HepG2 (cell line): ENCODE data around the gene VWA1. TPM values are rescaled to one million over a fixed set of nuclear protein-coding genes. Genes with fewer than 3 reads are reported as not detected.

Experiments
- FLYWCH1 ChIP-seq: sonication (generic); formaldehyde crosslinking; IDR thresholded peaks from 2 replicates; pipeline ENCODE4 v1.8.1; 2023; ENCODE audit warnings: mild to moderate bottlenecking, missing genetic modification reagents
- HMG20B ChIP-seq: conservative IDR thresholded peaks from 2 replicates; pipeline ENCODE4 v1.6.1; 2016; ENCODE audit warnings: missing genetic modification reagents, missing compliant biosample characterization
- HNRNPK ChIP-seq: fragments of 200-400 bp; formaldehyde crosslinking; IDR thresholded peaks from 2 replicates; pipeline ENCODE4 v1.6.1; 2018; ENCODE audit warnings: low read length, low read depth, moderate library complexity, mild to moderate bottlenecking; ENCODE audit not compliant: poor library complexity, severe bottlenecking
- MAFG ChIP-seq: sonication (generic); formaldehyde crosslinking; IDR thresholded peaks from 2 replicates; pipeline ENCODE4 v1.5.1; 2020; ENCODE audit warnings: mild to moderate bottlenecking, missing genetic modification reagents
- MEIS2 ChIP-seq: sonication (generic); formaldehyde crosslinking; IDR thresholded peaks from 2 replicates; pipeline ENCODE4 v1.9.0; 2021; ENCODE audit warnings: mild to moderate bottlenecking, missing genetic modification reagents
- NR2F1 ChIP-seq, 2 experiments: fragments of 450-650 bp in 1 of 2; formaldehyde crosslinking in 1 of 2; IDR thresholded peaks; 2 replicates each; pipeline versions ENCODE4 v1.5.0 to v1.6.1; 2016 to 2020; ENCODE audit warnings: mild to moderate bottlenecking in 1 of 2, missing compliant biosample characterization in 1 of 2, missing genetic modification reagents in 1 of 2, moderate library complexity in 1 of 2
- RFX3 ChIP-seq: IDR thresholded peaks from 2 replicates; pipeline ENCODE4 v1.6.1; 2016; ENCODE audit warnings: missing biosample characterization, missing genetic modification reagents
- ZFYVE20 ChIP-seq: sonication (generic); formaldehyde crosslinking; IDR thresholded peaks from 2 replicates; pipeline ENCODE4 v1.8.0; 2023; ENCODE audit warnings: low read depth, mild to moderate bottlenecking, moderate library complexity, missing genetic modification reagents, borderline replicate concordance
- ZNF451 ChIP-seq: sonication (generic); formaldehyde crosslinking; IDR thresholded peaks from 2 replicates; pipeline ENCODE4 v1.5.0; 2020; ENCODE audit warnings: mild to moderate bottlenecking, missing genetic modification reagents
- ZNF614 ChIP-seq: IDR thresholded peaks from 2 replicates; pipeline ENCODE4 v1.6.1; 2018; ENCODE audit warnings: missing biosample characterization, missing genetic modification reagents, inconsistent platforms, borderline replicate concordance
- polyA plus RNA-seq, 8 experiments: library from polyadenylated mRNA; depleted of rRNA in 3 of 8; stranded (reverse) in 7 of 8; unstranded in 1 of 8; fragments of >200 nt; fragmentation: Illumina TruSeq in 4 of 8; extraction: Trizol in 4 of 8; gene quantifications; 2 replicates each; pipeline versions ENCODE4 v1.2.1 to v1.2.3, GENCODE V29; 2011 to 2016; ENCODE audit warnings: low read depth in 4 of 8, missing spikeins in 1 of 8, mixed read lengths in 1 of 8; ENCODE audit not compliant: insufficient read depth in 1 of 8
- total RNA-seq, 5 experiments: library from RNA; depleted of rRNA; stranded (reverse); fragments of >200 nt; fragmentation: Illumina TruSeq; extraction: Trizol; gene quantifications; 2 replicates each; pipeline ENCODE4 v1.2.3, GENCODE V29; 2016; ENCODE audit warnings: low read depth in 1 of 5
- TF ChIP-seq, protein P1 (sequence below): IDR thresholded peaks from 2 replicates; pipeline ENCODE4 v1.6.1; 2012; ENCODE audit warnings: low read length, improper control_type of control experiment
- TF ChIP-seq, protein P2 (sequence below): sonication (generic); formaldehyde crosslinking; IDR thresholded peaks from 2 replicates; pipeline ENCODE4 v1.4.0; 2020; ENCODE audit warnings: missing genetic modification reagents
- TF ChIP-seq, protein P3 (sequence below), 2 experiments: sonication (generic) in 1 of 2; formaldehyde crosslinking in 1 of 2; IDR thresholded peaks; 2 replicates each; pipeline versions ENCODE4 v1.6.1 to v1.9.0; 2014 to 2022; ENCODE audit warnings: antibody characterized with exemption in 1 of 2, borderline replicate concordance in 1 of 2, inconsistent platforms in 1 of 2, low read depth in 1 of 2, missing genetic modification reagents in 1 of 2
- TF ChIP-seq, protein P4 (sequence below): sonication (generic); formaldehyde crosslinking; IDR thresholded peaks from 2 replicates; pipeline ENCODE4 v1.4.0; 2020; ENCODE audit warnings: missing genetic modification reagents

Gene VWA1
- total and polyA plus RNA-seq, 2 of the 13 experiments (the other 11 are each of a cell fraction or from before 2014, with no cell fraction given): 40.9 to 57.5 TPM

DNA sequence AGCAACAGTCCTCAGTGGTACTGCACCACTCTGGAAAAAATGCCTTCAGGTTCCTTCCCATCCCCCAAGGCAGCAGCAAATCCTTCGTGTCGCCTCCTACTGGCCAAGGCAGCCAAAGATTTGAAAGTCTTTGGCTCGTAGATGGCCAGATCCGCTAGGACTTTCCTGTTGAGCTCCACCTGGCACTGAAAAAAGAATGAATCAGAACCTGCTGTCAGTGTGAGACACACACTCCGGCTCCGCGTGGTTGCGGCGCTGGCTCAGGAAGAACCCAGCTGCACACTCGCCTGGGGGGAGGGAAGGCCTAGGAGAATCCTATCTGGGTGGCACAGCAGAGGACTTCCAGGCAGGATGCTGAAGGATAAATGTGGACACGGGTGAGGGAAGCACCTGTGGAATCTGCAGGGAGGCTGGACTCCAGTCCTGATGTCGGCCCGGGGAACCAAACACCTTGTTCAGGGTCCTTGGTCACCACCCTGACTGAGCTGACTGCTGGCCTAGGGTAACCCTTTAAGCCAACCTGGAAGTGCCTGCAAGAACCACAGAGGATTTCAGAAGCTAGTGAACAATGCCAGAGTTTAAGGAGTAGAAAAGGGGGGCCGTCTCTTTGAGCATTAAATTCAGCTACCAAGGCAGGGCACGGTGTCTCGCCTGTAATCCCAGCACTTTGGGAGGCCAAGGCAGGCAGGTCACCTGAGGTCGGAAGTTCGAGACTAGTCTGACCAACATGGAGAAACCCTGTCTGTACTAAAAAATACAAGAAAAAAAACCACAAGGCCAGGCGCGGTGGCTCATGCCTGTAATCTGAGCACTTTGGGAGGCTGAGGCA lies 33.2 kb upstream of the VWA1 start (continued):
- TF ChIP-seq ZNF614 (CRISPR knock-in tag) (0 out of 2 replicates have a peak, but pooled peaks have one; percentile 33), MEIS2 (no peak), MAFG (CRISPR knock-in tag) (no peak), HNRNPK (no peak), ZFYVE20 (CRISPR knock-in tag) (no peak), RFX3 (CRISPR knock-in tag) (no peak), NR2F1 (CRISPR knock-in tag; IDR thresholded peaks at IDR 0.05) (no peak), FLYWCH1 (CRISPR knock-in tag) (no peak), HMG20B (no peak), ZNF451 (no peak)
- TF ChIP-seq, protein P1, sequence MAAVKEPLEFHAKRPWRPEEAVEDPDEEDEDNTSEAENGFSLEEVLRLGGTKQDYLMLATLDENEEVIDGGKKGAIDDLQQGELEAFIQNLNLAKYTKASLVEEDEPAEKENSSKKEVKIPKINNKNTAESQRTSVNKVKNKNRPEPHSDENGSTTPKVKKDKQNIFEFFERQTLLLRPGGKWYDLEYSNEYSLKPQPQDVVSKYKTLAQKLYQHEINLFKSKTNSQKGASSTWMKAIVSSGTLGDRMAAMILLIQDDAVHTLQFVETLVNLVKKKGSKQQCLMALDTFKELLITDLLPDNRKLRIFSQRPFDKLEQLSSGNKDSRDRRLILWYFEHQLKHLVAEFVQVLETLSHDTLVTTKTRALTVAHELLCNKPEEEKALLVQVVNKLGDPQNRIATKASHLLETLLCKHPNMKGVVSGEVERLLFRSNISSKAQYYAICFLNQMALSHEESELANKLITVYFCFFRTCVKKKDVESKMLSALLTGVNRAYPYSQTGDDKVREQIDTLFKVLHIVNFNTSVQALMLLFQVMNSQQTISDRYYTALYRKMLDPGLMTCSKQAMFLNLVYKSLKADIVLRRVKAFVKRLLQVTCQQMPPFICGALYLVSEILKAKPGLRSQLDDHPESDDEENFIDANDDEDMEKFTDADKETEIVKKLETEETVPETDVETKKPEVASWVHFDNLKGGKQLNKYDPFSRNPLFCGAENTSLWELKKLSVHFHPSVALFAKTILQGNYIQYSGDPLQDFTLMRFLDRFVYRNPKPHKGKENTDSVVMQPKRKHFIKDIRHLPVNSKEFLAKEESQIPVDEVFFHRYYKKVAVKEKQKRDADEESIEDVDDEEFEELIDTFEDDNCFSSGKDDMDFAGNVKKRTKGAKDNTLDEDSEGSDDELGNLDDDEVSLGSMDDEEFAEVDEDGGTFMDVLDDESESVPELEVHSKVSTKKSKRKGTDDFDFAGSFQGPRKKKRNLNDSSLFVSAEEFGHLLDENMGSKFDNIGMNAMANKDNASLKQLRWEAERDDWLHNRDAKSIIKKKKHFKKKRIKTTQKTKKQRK: no peak
- TF ChIP-seq, protein P2, sequence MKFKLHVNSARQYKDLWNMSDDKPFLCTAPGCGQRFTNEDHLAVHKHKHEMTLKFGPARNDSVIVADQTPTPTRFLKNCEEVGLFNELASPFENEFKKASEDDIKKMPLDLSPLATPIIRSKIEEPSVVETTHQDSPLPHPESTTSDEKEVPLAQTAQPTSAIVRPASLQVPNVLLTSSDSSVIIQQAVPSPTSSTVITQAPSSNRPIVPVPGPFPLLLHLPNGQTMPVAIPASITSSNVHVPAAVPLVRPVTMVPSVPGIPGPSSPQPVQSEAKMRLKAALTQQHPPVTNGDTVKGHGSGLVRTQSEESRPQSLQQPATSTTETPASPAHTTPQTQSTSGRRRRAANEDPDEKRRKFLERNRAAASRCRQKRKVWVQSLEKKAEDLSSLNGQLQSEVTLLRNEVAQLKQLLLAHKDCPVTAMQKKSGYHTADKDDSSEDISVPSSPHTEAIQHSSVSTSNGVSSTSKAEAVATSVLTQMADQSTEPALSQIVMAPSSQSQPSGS (CRISPR knock-in tag): no peak
- TF ChIP-seq, protein P3, sequence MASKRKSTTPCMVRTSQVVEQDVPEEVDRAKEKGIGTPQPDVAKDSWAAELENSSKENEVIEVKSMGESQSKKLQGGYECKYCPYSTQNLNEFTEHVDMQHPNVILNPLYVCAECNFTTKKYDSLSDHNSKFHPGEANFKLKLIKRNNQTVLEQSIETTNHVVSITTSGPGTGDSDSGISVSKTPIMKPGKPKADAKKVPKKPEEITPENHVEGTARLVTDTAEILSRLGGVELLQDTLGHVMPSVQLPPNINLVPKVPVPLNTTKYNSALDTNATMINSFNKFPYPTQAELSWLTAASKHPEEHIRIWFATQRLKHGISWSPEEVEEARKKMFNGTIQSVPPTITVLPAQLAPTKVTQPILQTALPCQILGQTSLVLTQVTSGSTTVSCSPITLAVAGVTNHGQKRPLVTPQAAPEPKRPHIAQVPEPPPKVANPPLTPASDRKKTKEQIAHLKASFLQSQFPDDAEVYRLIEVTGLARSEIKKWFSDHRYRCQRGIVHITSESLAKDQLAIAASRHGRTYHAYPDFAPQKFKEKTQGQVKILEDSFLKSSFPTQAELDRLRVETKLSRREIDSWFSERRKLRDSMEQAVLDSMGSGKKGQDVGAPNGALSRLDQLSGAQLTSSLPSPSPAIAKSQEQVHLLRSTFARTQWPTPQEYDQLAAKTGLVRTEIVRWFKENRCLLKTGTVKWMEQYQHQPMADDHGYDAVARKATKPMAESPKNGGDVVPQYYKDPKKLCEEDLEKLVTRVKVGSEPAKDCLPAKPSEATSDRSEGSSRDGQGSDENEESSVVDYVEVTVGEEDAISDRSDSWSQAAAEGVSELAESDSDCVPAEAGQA (IDR thresholded peaks at IDR 0.05; ENCODE audit: low read depth): no peak
- TF ChIP-seq, protein P3 (CRISPR knock-in tag; IDR thresholded peaks at IDR 0.05; ENCODE audit: borderline replicate concordance): no peak
- TF ChIP-seq, protein P4, sequence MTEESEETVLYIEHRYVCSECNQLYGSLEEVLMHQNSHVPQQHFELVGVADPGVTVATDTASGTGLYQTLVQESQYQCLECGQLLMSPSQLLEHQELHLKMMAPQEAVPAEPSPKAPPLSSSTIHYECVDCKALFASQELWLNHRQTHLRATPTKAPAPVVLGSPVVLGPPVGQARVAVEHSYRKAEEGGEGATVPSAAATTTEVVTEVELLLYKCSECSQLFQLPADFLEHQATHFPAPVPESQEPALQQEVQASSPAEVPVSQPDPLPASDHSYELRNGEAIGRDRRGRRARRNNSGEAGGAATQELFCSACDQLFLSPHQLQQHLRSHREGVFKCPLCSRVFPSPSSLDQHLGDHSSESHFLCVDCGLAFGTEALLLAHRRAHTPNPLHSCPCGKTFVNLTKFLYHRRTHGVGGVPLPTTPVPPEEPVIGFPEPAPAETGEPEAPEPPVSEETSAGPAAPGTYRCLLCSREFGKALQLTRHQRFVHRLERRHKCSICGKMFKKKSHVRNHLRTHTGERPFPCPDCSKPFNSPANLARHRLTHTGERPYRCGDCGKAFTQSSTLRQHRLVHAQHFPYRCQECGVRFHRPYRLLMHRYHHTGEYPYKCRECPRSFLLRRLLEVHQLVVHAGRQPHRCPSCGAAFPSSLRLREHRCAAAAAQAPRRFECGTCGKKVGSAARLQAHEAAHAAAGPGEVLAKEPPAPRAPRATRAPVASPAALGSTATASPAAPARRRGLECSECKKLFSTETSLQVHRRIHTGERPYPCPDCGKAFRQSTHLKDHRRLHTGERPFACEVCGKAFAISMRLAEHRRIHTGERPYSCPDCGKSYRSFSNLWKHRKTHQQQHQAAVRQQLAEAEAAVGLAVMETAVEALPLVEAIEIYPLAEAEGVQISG (CRISPR knock-in tag): no peak
